SK-N-SH (cell line): ENCODE results near the gene SLC43A3. TPM values are rescaled to one million over a fixed set of nuclear protein-coding genes. Genes with fewer than 3 reads are reported as not detected.

Experiments
- CTCF ChIA-PET: fragments of 300-600, 350-600 bp; formaldehyde crosslinking; extraction: SDS; loops from one replicate; lab custom pipeline; 2021; lab: Yijun Ruan, JAX
- POLR2A ChIA-PET: fragments of 350-600 bp; sonication (Branson Sonifier 250); formaldehyde crosslinking; extraction: SDS; loops from one replicate; lab custom pipeline; 2020; ENCODE audit warnings: antibody characterized with exemption, inconsistent platforms; lab: Yijun Ruan, JAX
- DNase-seq: peaks from one replicate; pipeline ENCODE4 v3.0.0; 2012
- H2AFZ ChIP-seq: fragments of 200-600 bp; sonication (generic); 2 replicates; pipeline ENCODE4 v1.8.1; 2016; ENCODE audit warnings: antibody characterized with exemption, mild to moderate bottlenecking, low read depth
- H3F3A ChIP-seq: fragments of 200-600 bp; sonication (generic); replicated peaks from 2 replicates; pipeline ENCODE3; 2016; ENCODE audit warnings: antibody characterized with exemption, mild to moderate bottlenecking; ENCODE audit not compliant: insufficient read depth
- H3K27ac ChIP-seq, 2 experiments: fragments of 200-500 bp in 1 of 2; fragments of 200-600 bp in 1 of 2; sonication (Bioruptor generic) in 1 of 2; sonication (generic), shearing (Covaris generic) in 1 of 2; 2 replicates each; pipeline versions ENCODE4 v1.5.1 to v1.6.1; 2014 to 2016; ENCODE audit warnings: low read depth in 2 of 2, inconsistent platforms in 1 of 2, low read length in 1 of 2, mild to moderate bottlenecking in 1 of 2, mixed read lengths in 1 of 2
- H3K27me3 ChIP-seq: fragments of 200-600 bp; sonication (generic), shearing (Covaris generic); 2 replicates; pipeline ENCODE4 v1.6.1; 2016; ENCODE audit warnings: mixed run types; ENCODE audit not compliant: insufficient read depth
- H3K36me3 ChIP-seq, 2 experiments: fragments of 200-500 bp in 1 of 2; fragments of 200-600 bp in 1 of 2; sonication (Bioruptor generic) in 1 of 2; sonication (generic) in 1 of 2; replicated peaks in 1 of 2; 2 replicates each; pipeline versions ENCODE3 to v1.5.1; 2014 to 2016; ENCODE audit warnings: low read length in 1 of 2, mild to moderate bottlenecking in 1 of 2; ENCODE audit not compliant: insufficient read depth in 2 of 2, control insufficient read depth in 1 of 2
- H3K4me1 ChIP-seq, 2 experiments: fragments of 200-500 bp in 1 of 2; fragments of 200-600 bp in 1 of 2; sonication (Bioruptor generic) in 1 of 2; sonication (generic), shearing (Covaris generic) in 1 of 2; 2 replicates each; pipeline versions ENCODE4 v1.5.1 to v1.6.1; 2014 to 2016; ENCODE audit warnings: low read depth in 1 of 2, low read length in 1 of 2, mixed run types in 1 of 2; ENCODE audit not compliant: insufficient read depth in 2 of 2, control insufficient read depth in 1 of 2
- H3K4me2 ChIP-seq: fragments of 200-600 bp; sonication (generic), shearing (Covaris generic); 2 replicates; pipeline ENCODE4 v1.6.1; 2017; ENCODE audit warnings: mixed run types
- H3K4me3 ChIP-seq, 2 experiments: fragments of 200-500 bp in 1 of 2; fragments of 200-600 bp in 1 of 2; sonication (Bioruptor generic) in 1 of 2; sonication (generic), shearing (Covaris generic) in 1 of 2; 2 replicates each; pipeline versions ENCODE4 v1.5.1 to v1.8.1; 2014 to 2016; ENCODE audit warnings: low read depth in 2 of 2, inconsistent platforms in 1 of 2, low read length in 1 of 2, mild to moderate bottlenecking in 1 of 2, mixed read lengths in 1 of 2, moderate library complexity in 1 of 2
- H3K79me2 ChIP-seq: fragments of 200-600 bp; sonication (generic); 2 replicates; pipeline ENCODE4 v1.8.1; 2017; ENCODE audit warnings: mild to moderate bottlenecking; ENCODE audit not compliant: insufficient read depth
- H3K9ac ChIP-seq: fragments of 200-600 bp; sonication (generic); 2 replicates; pipeline ENCODE4 v1.6.1; 2017; ENCODE audit warnings: mixed run types
- H3K9me2 ChIP-seq: fragments of 200-600 bp; sonication (generic); 2 replicates; pipeline ENCODE4 v1.6.1; 2017; ENCODE audit warnings: mixed run types
- H3K9me3 ChIP-seq: fragments of 200-600 bp; sonication (generic); 2 replicates; pipeline ENCODE4 v1.6.1; 2017; ENCODE audit warnings: mixed run types, mild to moderate bottlenecking, moderate library complexity
- H4K20me1 ChIP-seq: fragments of 200-600 bp; sonication (generic); 2 replicates; pipeline ENCODE4 v1.6.1; 2017; ENCODE audit warnings: mild to moderate bottlenecking, mixed run types; ENCODE audit not compliant: insufficient read depth
- ELF1 ChIP-seq: IDR thresholded peaks from 2 replicates; pipeline ENCODE4 v1.4.0; 2012
- EP300 ChIP-seq, 2 experiments: IDR thresholded peaks; 2 replicates each; pipeline versions ENCODE4 v1.4.0 to v1.6.1; 2012; ENCODE audit warnings: borderline replicate concordance in 1 of 2, low read depth in 1 of 2, low read length in 1 of 2
- EZH2phosphoT487 ChIP-seq: fragments of 200-600 bp; sonication (generic); IDR thresholded peaks from 2 replicates; pipeline ENCODE4 v1.6.1; 2017; ENCODE audit warnings: low read depth, mixed run types, mild to moderate bottlenecking, antibody characterized with exemption, moderate library complexity, borderline replicate concordance
- FOSL2 ChIP-seq: IDR thresholded peaks from 2 replicates; pipeline ENCODE4 v1.4.0; 2012; ENCODE audit warnings: low read depth, mild to moderate bottlenecking, moderate library complexity, borderline replicate concordance
- FOXJ3 ChIP-seq: sonication (generic); formaldehyde crosslinking; IDR thresholded peaks from 2 replicates; pipeline ENCODE4 v1.5.1; 2020; ENCODE audit warnings: mild to moderate bottlenecking, missing genetic modification reagents
- JUND ChIP-seq: IDR thresholded peaks from 2 replicates; pipeline ENCODE4 v1.4.0; 2012
- MEF2A ChIP-seq: IDR thresholded peaks from 2 replicates; pipeline ENCODE4 v1.4.0; 2012; ENCODE audit warnings: low read depth, borderline replicate concordance
- MXI1 ChIP-seq: IDR thresholded peaks from 2 replicates; pipeline ENCODE4 v1.6.1; 2012; ENCODE audit warnings: mild to moderate bottlenecking, low read depth, low read length, improper control_type of control experiment
- NFIC ChIP-seq: IDR thresholded peaks from 2 replicates; pipeline ENCODE4 v1.4.0; 2012; ENCODE audit warnings: borderline replicate concordance
- POLR2AphosphoS5 ChIP-seq: IDR thresholded peaks from 2 replicates; pipeline ENCODE4 v1.6.1; 2012; ENCODE audit warnings: low read depth, low read length
- RAD21 ChIP-seq: IDR thresholded peaks from 2 replicates; pipeline ENCODE4 v1.6.1; 2012; ENCODE audit warnings: mild to moderate bottlenecking, low read length
- RCOR1 ChIP-seq: fragments of 150-350 bp; IDR thresholded peaks from 2 replicates; pipeline ENCODE4 v1.6.1; 2017; ENCODE audit warnings: antibody characterized with exemption, low read length
- RXRA ChIP-seq: IDR thresholded peaks from 2 replicates; pipeline ENCODE4 v1.4.0; 2012; ENCODE audit warnings: low read depth, mild to moderate bottlenecking, borderline replicate concordance
- TAF1 ChIP-seq: IDR thresholded peaks from 2 replicates; pipeline ENCODE4 v1.6.1; 2012; ENCODE audit warnings: low read depth, mild to moderate bottlenecking, low read length, moderate library complexity, borderline replicate concordance
- TCF12 ChIP-seq: IDR thresholded peaks from 2 replicates; pipeline ENCODE4 v1.4.0; 2012
- TEAD4 ChIP-seq: IDR thresholded peaks from 2 replicates; pipeline ENCODE4 v1.4.0; 2012; ENCODE audit warnings: mild to moderate bottlenecking, borderline replicate concordance; ENCODE audit not compliant: insufficient read depth
- ZBTB33 ChIP-seq: IDR thresholded peaks from 2 replicates; pipeline ENCODE4 v1.4.0; 2012; ENCODE audit warnings: low read depth, borderline replicate concordance
- WGBS: methylation state at CpG from one replicate; pipeline ENCODE4 v1.1.6; 2017; ENCODE audit warnings: low lambda C conversion rate; 5-methylcytosine and 5-hydroxymethylcytosine counted together
- polyA plus RNA-seq, 3 experiments: library from polyadenylated mRNA; depleted of rRNA; stranded (reverse); fragments of >200 nt; gene quantifications; 2 replicates each; pipeline ENCODE4 v1.2.3, GENCODE V29; 2012
- TF ChIP-seq, protein P1 (sequence below): fragments of 150-350 bp; IDR thresholded peaks from 2 replicates; pipeline ENCODE4 v1.6.1; 2017; ENCODE audit warnings: antibody characterized with exemption, low read length, low read depth, borderline replicate concordance
- TF ChIP-seq, protein P2 (sequence below): IDR thresholded peaks from 2 replicates; pipeline ENCODE4 v1.4.0; 2012; ENCODE audit warnings: low read depth
- TF ChIP-seq, protein P3 (sequence below): IDR thresholded peaks from 2 replicates; pipeline ENCODE4; 2012

SLC43A3 gene
- polyA plus RNA-seq, 1 of the 3 experiments (the other 2 are of a cell fraction): 4.1 TPM

DNA sequence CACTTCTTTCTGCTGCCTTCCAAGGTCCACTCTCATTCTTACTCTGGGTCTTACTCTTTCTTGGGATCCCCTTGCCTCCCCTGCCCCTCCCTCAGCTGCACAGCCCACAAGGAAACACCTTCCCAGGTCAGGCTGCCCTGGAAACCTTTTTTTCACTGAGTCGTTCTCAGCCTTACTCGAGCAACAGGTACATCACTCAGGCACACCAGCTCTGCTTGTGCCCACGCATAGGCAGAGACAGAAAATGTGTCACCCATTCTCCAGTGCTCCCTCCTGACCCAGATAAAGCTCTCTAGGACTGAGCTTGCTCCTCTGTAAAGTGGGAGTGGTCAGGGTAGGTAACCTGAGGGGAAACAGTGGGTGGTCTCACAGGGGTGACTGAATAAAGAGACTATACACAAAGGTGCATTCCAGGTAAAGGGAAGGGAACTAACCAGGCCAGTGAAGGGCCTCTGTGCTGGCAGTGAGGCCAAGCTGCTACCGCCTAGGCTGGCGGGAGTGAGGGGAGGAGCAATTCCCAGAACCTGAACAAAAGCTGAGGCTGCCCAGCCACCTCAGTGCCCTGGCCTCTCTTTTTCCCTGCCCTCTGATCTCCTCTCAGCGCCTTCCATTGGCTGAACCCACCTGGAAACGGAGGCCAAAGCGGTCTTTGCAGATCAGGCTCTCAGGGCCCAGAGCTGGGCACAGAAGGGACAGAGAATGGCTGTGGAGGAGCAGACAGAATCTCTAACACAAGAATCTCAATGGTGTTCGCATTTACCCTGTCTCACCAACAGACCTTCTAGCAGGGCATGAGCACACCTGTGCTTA is 61.9 kb downstream of the SLC43A3 start:
- TF ChIP-seq MXI1: no peak
- TF ChIP-seq ZBTB33: no peak
- TF ChIP-seq FOSL2: no peak
- TF ChIP-seq EZH2phosphoT487: no peak
- no peak for TF ChIP-seq ELF1
- TF ChIP-seq RAD21: no peak
- TF ChIP-seq RCOR1: no peak
- TF ChIP-seq, protein P1, sequence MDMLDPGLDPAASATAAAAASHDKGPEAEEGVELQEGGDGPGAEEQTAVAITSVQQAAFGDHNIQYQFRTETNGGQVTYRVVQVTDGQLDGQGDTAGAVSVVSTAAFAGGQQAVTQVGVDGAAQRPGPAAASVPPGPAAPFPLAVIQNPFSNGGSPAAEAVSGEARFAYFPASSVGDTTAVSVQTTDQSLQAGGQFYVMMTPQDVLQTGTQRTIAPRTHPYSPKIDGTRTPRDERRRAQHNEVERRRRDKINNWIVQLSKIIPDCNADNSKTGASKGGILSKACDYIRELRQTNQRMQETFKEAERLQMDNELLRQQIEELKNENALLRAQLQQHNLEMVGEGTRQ: no peak
- TF ChIP-seq MEF2A: no peak
- no peak for TF ChIP-seq POLR2AphosphoS5
- Histone ChIP-seq H2AFZ (no peak overlapping the region), H3K4me1 (no peaks in the 10 kb centered on the region), H3K4me2 (no peak overlapping the region), H3K79me2 (no peaks in the 10 kb centered on the region), H3K9ac (no peak overlapping the region), H3K36me3 (no peaks in the 10 kb centered on the region), H3K9me3 (no peaks in the 10 kb centered on the region), H3F3A (no peaks in the 10 kb centered on the region), H3K9me2 (no peaks in the 10 kb centered on the region), H4K20me1 (no peaks in the 10 kb centered on the region), H3K27ac (no peak overlapping the region), H3K4me3 (no peak overlapping the region), H3K27me3 (0 out of 2 replicates have a peak, but pooled peaks cover 8% of the 10 kb centered on the region)
- ChIA-PET CTCF (interaction anchor here (1.3 to 7.1 kb wide), 2 partner anchors 20 to 115 kb away, joined by 3 to 33 read pairs; no protein-coding TSS in a partner anchor), POLR2A (no interaction called here)
- DNase-seq: no peak
- WGBS: 60% methylated on average over 9 of the region's 9 CpGs

DNA sequence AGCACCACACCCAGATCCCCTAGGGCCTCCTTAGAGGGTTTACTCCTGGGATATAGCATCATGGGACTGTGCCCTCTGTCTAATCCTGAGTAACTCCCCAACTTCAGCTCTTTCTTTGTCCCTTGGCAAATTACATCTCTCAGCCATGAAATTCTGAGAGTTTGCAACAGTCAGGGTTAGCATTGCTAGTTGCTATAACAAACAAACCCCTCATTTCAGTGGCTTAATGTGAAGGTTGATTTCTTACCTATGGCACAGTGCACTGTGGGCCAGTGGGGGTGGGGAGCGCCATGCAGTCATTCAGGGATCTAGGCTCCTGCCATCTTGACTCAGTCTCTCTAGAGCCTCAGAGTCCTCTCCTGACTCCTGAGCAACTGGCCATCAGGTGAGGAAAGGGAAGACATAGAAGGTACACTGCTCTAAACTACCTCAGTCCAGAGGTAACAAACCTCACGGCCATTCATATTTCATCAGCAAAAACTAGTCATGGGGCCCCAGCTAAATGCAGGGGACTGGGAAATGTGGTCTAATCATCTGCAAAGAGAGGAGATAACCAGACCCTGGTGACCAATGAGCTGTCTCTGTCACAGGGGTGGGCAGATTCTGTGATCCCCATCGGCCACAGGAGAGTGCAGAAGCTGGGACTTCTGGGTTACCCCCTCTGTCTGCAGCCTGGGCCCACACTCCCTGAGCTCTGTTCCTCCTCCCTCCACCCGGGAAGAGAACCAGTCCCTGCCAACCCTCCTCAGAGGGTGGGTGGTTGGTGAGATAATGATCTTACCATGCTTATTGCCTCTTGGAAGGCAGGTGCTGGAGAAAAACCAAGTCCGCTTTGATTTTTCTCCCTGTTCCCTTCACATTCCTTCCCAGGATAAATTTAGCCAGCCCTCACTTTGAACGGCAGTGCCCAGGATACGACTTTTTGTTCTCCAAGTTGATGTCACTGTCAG is 63.5 kb downstream of the SLC43A3 start:
- H3K9me3 ChIP-seq: no peaks in the 10 kb centered on the region
- CTCF ChIA-PET: interaction anchor here (1.2 to 7.1 kb wide), 5 partner anchors 14 to 117 kb away, joined by 3 to 33 read pairs (median 8); no protein-coding TSS in a partner anchor
- no peak overlapping the region for H3K4me3 ChIP-seq
- no peak overlapping the region for H2AFZ ChIP-seq
- H3K36me3 ChIP-seq: no peaks in the 10 kb centered on the region
- WGBS: 39% methylated on average over 6 of the region's 7 CpGs
- 0 out of 2 replicates have a peak, but pooled peaks cover 8% of the 10 kb centered on the region for H3K27me3 ChIP-seq
- no peaks in the 10 kb centered on the region for H3K79me2 ChIP-seq
- H4K20me1 ChIP-seq: no peaks in the 10 kb centered on the region
- no peaks in the 10 kb centered on the region for H3F3A ChIP-seq
- H3K9me2 ChIP-seq: no peaks in the 10 kb centered on the region
- H3K4me2 ChIP-seq: no peak overlapping the region
- H3K9ac ChIP-seq: no peak overlapping the region
- DNase-seq: no peak
- no peak overlapping the region for H3K27ac ChIP-seq
- TF ChIP-seq JUND (no peak), TEAD4 (no peak), RAD21 (no peak), POLR2AphosphoS5 (no peak), TAF1 (no peak), FOXJ3 (no peak), EP300 (IDR thresholded peaks at IDR 0.05; ENCODE audit: borderline replicate concordance in 1 of 2, low read depth in 1 of 2, low read length in 1 of 2) (no peak), MXI1 (no peak), RXRA (no peak), FOSL2 (no peak), TCF12 (no peak), ELF1 (no peak), NFIC (no peak)
- TF ChIP-seq, protein P2, sequence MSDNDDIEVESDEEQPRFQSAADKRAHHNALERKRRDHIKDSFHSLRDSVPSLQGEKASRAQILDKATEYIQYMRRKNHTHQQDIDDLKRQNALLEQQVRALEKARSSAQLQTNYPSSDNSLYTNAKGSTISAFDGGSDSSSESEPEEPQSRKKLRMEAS: no peak
- TF ChIP-seq, protein P3, sequence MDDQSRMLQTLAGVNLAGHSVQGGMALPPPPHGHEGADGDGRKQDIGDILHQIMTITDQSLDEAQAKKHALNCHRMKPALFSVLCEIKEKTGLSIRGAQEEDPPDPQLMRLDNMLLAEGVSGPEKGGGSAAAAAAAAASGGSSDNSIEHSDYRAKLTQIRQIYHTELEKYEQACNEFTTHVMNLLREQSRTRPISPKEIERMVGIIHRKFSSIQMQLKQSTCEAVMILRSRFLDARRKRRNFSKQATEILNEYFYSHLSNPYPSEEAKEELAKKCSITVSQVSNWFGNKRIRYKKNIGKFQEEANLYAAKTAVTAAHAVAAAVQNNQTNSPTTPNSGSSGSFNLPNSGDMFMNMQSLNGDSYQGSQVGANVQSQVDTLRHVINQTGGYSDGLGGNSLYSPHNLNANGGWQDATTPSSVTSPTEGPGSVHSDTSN: no peak
- no peaks in the 10 kb centered on the region; a peak in 1 of 4 replicates for H3K4me1 ChIP-seq
- POLR2A ChIA-PET: no interaction called here
